Natural killer cell (primary cell): ENCODE measurements around the gene ZNF451. TPM values are rescaled to one million over a fixed set of nuclear protein-coding genes. Genes with fewer than 3 reads are reported as not detected.

Experiments used
- ATAC-seq, 3 donors: fragments of 150-1000 bp in 2 of 3; fragments of 200-7000 bp in 1 of 3; cut with Tn5 transposase; 1 replicate in 1 of 3; 2 replicates in 2 of 3; pipeline ENCODE4 v1.10.0; 2021; ENCODE audit warnings: mild to moderate bottlenecking in 2 of 3, moderate library complexity in 2 of 3
- DNase-seq, 2 donors: peaks; one replicate each; pipeline versions ENCODE4 v3.0.0 to v3.0.0-alpha.2; 2013 to 2021; ENCODE audit warnings: mixed read lengths in 1 of 2
- H3K27ac ChIP-seq: one replicate; pipeline ENCODE4 v1.5.1; 2013; ENCODE audit warnings: mild to moderate bottlenecking, low read length
- H3K27me3 ChIP-seq: one replicate; pipeline ENCODE4 v1.6.1; 2013; ENCODE audit warnings: low read length; ENCODE audit not compliant: control insufficient read depth, insufficient read depth
- H3K36me3 ChIP-seq: one replicate; pipeline ENCODE4 v1.6.1; 2013; ENCODE audit warnings: low read length; ENCODE audit not compliant: control insufficient read depth, insufficient read depth
- H3K4me1 ChIP-seq: one replicate; pipeline ENCODE4 v1.6.1; 2013; ENCODE audit warnings: low read length; ENCODE audit not compliant: control insufficient read depth, insufficient read depth
- H3K4me3 ChIP-seq: one replicate; pipeline ENCODE4 v1.5.1; 2013; ENCODE audit warnings: low read length
- H3K9me3 ChIP-seq: one replicate; pipeline ENCODE4 v1.6.1; 2013; ENCODE audit warnings: low read length; ENCODE audit not compliant: control insufficient read depth, insufficient read depth
- H3K27ac Mint-ChIP-seq, 2 donors: one replicate each; pipeline ENCODE4 v1.8.0; 2022; ENCODE audit warnings: mild to moderate bottlenecking in 2 of 2, mixed read lengths in 2 of 2, moderate library complexity in 1 of 2
- H3K27me3 Mint-ChIP-seq, 2 donors: one replicate each; pipeline ENCODE4 v1.8.0; 2022; ENCODE audit warnings: low read depth in 2 of 2, mixed read lengths in 2 of 2
- H3K36me3 Mint-ChIP-seq: one replicate; pipeline ENCODE4 v1.8.0; 2022; ENCODE audit warnings: mixed read lengths
- H3K4me1 Mint-ChIP-seq, 2 donors: one replicate each; pipeline ENCODE4 v1.8.0; 2022; ENCODE audit warnings: mixed read lengths in 2 of 2
- H3K4me3 Mint-ChIP-seq: one replicate; pipeline ENCODE4 v1.8.0; 2022; ENCODE audit warnings: mild to moderate bottlenecking, moderate library complexity, mixed read lengths
- H3K9me3 Mint-ChIP-seq, 2 donors: one replicate each; pipeline ENCODE4 v1.8.0; 2022; ENCODE audit warnings: mixed read lengths in 2 of 2
- WGBS: methylation state at CpG from one replicate; pipeline ENCODE4 v1.1.7; 2013; ENCODE audit warnings: missing lambda C conversion rate; ENCODE audit not compliant: insufficient coverage; 5-methylcytosine and 5-hydroxymethylcytosine counted together
- intact Hi-C: fragments of 100-400 bp; cut with micrococcal nuclease; formaldehyde crosslinking; loops from one replicate; pipeline ENCODE4 v1.14.2; 2022
- total RNA-seq, 4 donors: library from RNA; stranded (reverse); fragments of 120-200 nt in 1 of 4; gene quantifications; one replicate each; pipeline versions ENCODE4 v1.2.3 to v1.2.4, GENCODE V29; 2013 to 2022
- TF ChIP-seq, protein P1 (sequence below): fragments of 200-600 bp; IDR thresholded peaks from one replicate; pipeline ENCODE4 v1.8.0; 2022; ENCODE audit warnings: antibody characterized with exemption

Gene ZNF451
- total RNA-seq, 3 donors from 2014 or later (not counting 1 experiment from before 2014, with no cell fraction given), result 121 to 131 (median 122) TPM

GRCh38 chr6:57094689-57095088, 4.7 kb downstream of the ZNF451 start:
- Histone ChIP-seq H3K36me3 (peaks cover 18% of the 10 kb centered on the region), H3K4me3 (no peak overlapping the region), H3K27ac (no peak overlapping the region), H3K4me1 (peaks cover 4% of the 10 kb centered on the region), H3K27me3 (no peaks in the 10 kb centered on the region), H3K9me3 (no peaks in the 10 kb centered on the region)
- Mint-ChIP-seq H3K4me1 (peaks cover 39 to 50% of the 10 kb centered on the region in 2 donors), H3K4me3 (no peak overlapping the region), H3K27me3 (no peaks in the 10 kb centered on the region), H3K27ac (no peak overlapping the region), H3K36me3 (no peaks in the 10 kb centered on the region), H3K9me3 (no peaks in the 10 kb centered on the region)
- TF ChIP-seq, protein P1, sequence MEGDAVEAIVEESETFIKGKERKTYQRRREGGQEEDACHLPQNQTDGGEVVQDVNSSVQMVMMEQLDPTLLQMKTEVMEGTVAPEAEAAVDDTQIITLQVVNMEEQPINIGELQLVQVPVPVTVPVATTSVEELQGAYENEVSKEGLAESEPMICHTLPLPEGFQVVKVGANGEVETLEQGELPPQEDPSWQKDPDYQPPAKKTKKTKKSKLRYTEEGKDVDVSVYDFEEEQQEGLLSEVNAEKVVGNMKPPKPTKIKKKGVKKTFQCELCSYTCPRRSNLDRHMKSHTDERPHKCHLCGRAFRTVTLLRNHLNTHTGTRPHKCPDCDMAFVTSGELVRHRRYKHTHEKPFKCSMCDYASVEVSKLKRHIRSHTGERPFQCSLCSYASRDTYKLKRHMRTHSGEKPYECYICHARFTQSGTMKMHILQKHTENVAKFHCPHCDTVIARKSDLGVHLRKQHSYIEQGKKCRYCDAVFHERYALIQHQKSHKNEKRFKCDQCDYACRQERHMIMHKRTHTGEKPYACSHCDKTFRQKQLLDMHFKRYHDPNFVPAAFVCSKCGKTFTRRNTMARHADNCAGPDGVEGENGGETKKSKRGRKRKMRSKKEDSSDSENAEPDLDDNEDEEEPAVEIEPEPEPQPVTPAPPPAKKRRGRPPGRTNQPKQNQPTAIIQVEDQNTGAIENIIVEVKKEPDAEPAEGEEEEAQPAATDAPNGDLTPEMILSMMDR, result no peak
- intact Hi-C loops, result no loop called here
- no peak for ATAC-seq
- DNase-seq, result no peak
- WGBS, result no CpG with 5 or more reads among the region's 1 CpG

- Histone ChIP-seq H3K27me3 (no peaks in the 10 kb centered on the region), H3K9me3 (no peaks in the 10 kb centered on the region), H3K36me3 (peaks cover 46% of the 10 kb centered on the region), H3K27ac (no peak overlapping the region), H3K4me1 (no peaks in the 10 kb centered on the region), H3K4me3 (no peak overlapping the region)
- no peak overlapping the region for H3K4me3 Mint-ChIP-seq
- 95% methylated on average over 1 of the region's 1 CpG for WGBS
- TF ChIP-seq, protein P1, result no peak
- no peak for DNase-seq
- ATAC-seq, result no peak
- intact Hi-C loops, result no loop called here
- H3K36me3 Mint-ChIP-seq, result peaks cover 29% of the 10 kb centered on the region
- H3K4me1 Mint-ChIP-seq, result peaks cover 26 to 33% of the 10 kb centered on the region in 2 donors
- H3K9me3 Mint-ChIP-seq, result no peaks in the 10 kb centered on the region
- H3K27ac Mint-ChIP-seq, result no peak overlapping the region
- no peaks in the 10 kb centered on the region for H3K27me3 Mint-ChIP-seq
Observed at GRCh38 chr6:57097596-57097995, 7.6 kb downstream of the ZNF451 start.

DNA sequence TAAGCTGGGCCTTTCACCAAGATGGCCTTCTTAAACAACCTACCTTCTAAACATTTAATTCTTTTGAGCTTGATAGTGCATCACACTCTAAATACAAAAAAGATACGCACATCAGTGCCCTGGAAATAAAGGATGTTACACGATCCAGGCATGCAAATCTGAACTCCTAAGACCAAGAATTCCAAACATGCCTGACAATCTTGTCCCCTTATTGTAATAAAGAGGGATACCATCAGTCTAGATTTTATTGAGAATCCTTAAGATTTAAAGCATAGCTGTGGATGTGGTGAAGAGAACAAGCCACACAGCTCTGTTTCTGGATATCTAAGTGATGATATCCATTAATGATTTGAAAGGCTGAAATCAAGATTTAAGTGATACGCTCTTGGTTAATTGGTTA, 13.0 kb downstream of the ZNF451 start:
- H3K4me3 Mint-ChIP-seq, result no peak overlapping the region

More for the DNA sequence above, 13.0 kb downstream of the ZNF451 start:
- Mint-ChIP-seq H3K4me1 (peaks cover 31 to 32% of the 10 kb centered on the region in 2 donors), H3K9me3 (no peaks in the 10 kb centered on the region), H3K27ac (no peak overlapping the region), H3K27me3 (no peaks in the 10 kb centered on the region), H3K36me3 (peaks cover 39% of the 10 kb centered on the region)
- intact Hi-C loops, result loop anchor here (5.0 kb wide), 1 partner anchor 34 kb away; no protein-coding TSS in a partner anchor
- no peak overlapping the region for H3K4me3 ChIP-seq
- H3K36me3 ChIP-seq, result peaks cover 54% of the 10 kb centered on the region
- no peaks in the 10 kb centered on the region for H3K27me3 ChIP-seq
- H3K9me3 ChIP-seq, result no peaks in the 10 kb centered on the region
- ATAC-seq (no peak), DNase-seq (no peak)
- H3K27ac ChIP-seq, result no peak overlapping the region
- 100% methylated on average over 2 of the region's 3 CpGs for WGBS
- TF ChIP-seq, protein P1, result no peak
- H3K4me1 ChIP-seq, result no peaks in the 10 kb centered on the region
